Measurements from ENCODE around the gene CERS6. TPM values are rescaled to one million over a fixed set of nuclear protein-coding genes. Genes with fewer than 3 reads are reported as not detected.

The CERS6 gene
- total RNA-seq, 1 donor from 2014 or later: 30.8 TPM

GRCh38 chr2:168814939-168815907, 359.2 kb downstream of the CERS6 start:
- no peak overlapping the region for H3K27ac ChIP-seq (ENCODE audit: low read depth, low read length)
- no peaks in the 10 kb centered on the region for H3K9me3 ChIP-seq (ENCODE audit: control insufficient read depth in 3 of 3, low read length in 3 of 3)
- peaks cover 0 to 11% (median 2%) of the 10 kb centered on the region in 3 donors for H3K4me1 ChIP-seq (ENCODE audit: control insufficient read depth in 3 of 3, insufficient read depth in 3 of 3, low read length in 3 of 3)
- H3K36me3 ChIP-seq (ENCODE audit: control insufficient read depth in 3 of 3, insufficient read depth in 3 of 3, low read length in 3 of 3): no peaks in the 10 kb centered on the region
- no peak overlapping the region for H3K4me3 ChIP-seq (ENCODE audit: low read length in 3 of 3)
- H3K9ac ChIP-seq (ENCODE audit: low read depth in 1 of 3, low read length in 3 of 3): no peak overlapping the region
- H3K27me3 ChIP-seq (ENCODE audit: control insufficient read depth in 3 of 3, insufficient read depth in 3 of 3, low read length in 3 of 3): no peaks in the 10 kb centered on the region

DNA sequence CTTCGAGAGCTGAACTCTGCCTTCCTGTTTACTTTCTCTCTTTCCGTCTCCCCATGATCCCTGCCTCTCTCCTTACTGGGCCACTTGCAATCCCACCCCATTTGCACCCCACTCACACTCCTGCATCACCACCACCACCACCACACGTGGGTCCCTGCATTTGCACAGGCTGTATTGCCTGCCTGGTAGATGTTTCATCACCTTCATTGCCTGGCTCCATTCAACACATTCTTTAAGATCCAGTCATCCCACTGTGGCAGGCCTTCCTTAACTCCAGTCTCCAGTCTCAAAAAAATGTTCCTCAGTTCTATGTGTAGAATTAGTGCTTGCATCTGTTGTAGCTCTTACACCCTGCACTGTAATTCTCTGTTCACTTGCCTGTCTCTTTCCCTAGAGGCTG, 360.3 kb downstream of the CERS6 start:
- Histone ChIP-seq H3K4me3 (ENCODE audit: low read length in 3 of 3) (no peak overlapping the region), H3K9me3 (ENCODE audit: control insufficient read depth in 3 of 3, low read length in 3 of 3) (no peaks in the 10 kb centered on the region), H3K27ac (ENCODE audit: low read depth, low read length) (no peak overlapping the region), H3K27me3 (ENCODE audit: control insufficient read depth in 3 of 3, insufficient read depth in 3 of 3, low read length in 3 of 3) (no peaks in the 10 kb centered on the region), H3K36me3 (ENCODE audit: control insufficient read depth in 3 of 3, insufficient read depth in 3 of 3, low read length in 3 of 3) (no peaks in the 10 kb centered on the region), H3K4me1 (ENCODE audit: control insufficient read depth in 3 of 3, insufficient read depth in 3 of 3, low read length in 3 of 3) (peaks cover 0 to 11% (median 2%) of the 10 kb centered on the region in 3 donors), H3K9ac (ENCODE audit: low read depth in 1 of 3, low read length in 3 of 3) (no peak overlapping the region)

DNA sequence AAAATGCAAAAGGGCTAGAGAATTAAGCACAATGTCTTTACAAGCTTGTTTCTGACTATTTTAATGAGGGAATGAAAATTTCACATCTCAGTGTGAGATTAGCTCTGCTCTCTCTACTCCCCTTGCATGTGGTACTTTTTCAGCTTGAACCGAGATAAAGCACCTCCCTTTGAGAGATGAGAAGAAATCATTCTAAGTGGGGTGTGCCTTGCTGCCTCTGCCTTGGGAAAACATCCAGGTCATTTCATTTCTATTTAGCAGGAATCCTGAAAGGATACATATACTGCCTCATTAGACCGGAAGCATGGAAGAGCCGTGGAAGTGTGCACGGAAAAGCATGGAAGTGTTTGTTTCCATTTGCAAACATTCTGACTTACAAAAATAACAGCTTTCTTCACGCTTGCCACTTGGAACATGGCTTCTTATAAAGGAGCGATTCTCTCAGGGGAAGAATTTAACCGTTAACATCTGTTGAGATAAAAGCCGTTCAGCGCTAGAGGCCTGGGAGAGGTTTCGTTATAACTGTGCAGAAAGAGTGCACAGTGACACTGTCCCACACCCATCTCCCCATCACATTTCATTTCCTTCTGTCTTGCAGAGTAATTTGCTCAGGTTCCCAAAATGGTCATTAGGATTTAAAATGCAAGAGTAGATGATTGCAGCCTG, 363.1 kb downstream of the CERS6 start:
- H3K27me3 ChIP-seq (ENCODE audit: control insufficient read depth in 3 of 3, insufficient read depth in 3 of 3, low read length in 3 of 3): no peaks in the 10 kb centered on the region
- H3K4me1 ChIP-seq (ENCODE audit: control insufficient read depth in 3 of 3, insufficient read depth in 3 of 3, low read length in 3 of 3): peaks cover 0 to 11% (median 2%) of the 10 kb centered on the region in 3 donors
- H3K9ac ChIP-seq (ENCODE audit: low read depth in 1 of 3, low read length in 3 of 3): peak overlapping the region in 1 of 3 donors; percentile 8
- H3K4me3 ChIP-seq (ENCODE audit: low read length in 3 of 3): peak overlapping the region in 2 of 3 donors; percentile 2 to 18
- no peaks in the 10 kb centered on the region for H3K36me3 ChIP-seq (ENCODE audit: control insufficient read depth in 3 of 3, insufficient read depth in 3 of 3, low read length in 3 of 3)
- H3K27ac ChIP-seq (ENCODE audit: low read depth, low read length): no peak overlapping the region
- H3K9me3 ChIP-seq (ENCODE audit: control insufficient read depth in 3 of 3, low read length in 3 of 3): no peaks in the 10 kb centered on the region

- H3K27me3 ChIP-seq (ENCODE audit: control insufficient read depth in 3 of 3, insufficient read depth in 3 of 3, low read length in 3 of 3): no peaks in the 10 kb centered on the region
- H3K9ac ChIP-seq (ENCODE audit: low read depth in 1 of 3, low read length in 3 of 3): no peak overlapping the region
- no peak overlapping the region for H3K4me3 ChIP-seq (ENCODE audit: low read length in 3 of 3)
Measured at GRCh38 chr2:168819829-168820489, 363.9 kb downstream of the CERS6 start.

DNA sequence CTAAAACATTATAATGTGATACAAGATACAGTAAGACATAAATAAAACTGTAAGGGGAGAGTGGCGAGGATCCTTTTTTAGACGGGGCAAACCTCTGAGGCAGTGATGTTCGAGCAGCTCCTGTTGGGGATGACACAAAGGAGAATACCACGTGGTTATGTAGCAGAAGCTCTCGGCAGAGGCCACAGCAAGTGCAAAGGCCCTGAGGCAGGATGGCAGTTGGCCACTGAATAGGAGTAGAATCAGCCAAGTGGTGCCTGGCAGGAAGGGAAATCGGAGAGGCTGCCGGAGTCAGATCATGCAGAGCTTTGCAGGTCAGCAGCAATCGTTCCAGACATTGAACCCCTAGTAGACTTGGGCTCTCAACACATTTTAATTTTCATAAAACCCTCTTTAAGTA, 365.5 kb downstream of the CERS6 start:
- H3K27ac ChIP-seq (ENCODE audit: low read depth, low read length): no peak overlapping the region

More at GRCh38 chr2:168819829-168820489, 363.9 kb downstream of the CERS6 start:
- Histone ChIP-seq H3K4me1 (ENCODE audit: control insufficient read depth in 3 of 3, insufficient read depth in 3 of 3, low read length in 3 of 3) (peaks cover 0 to 11% (median 2%) of the 10 kb centered on the region in 3 donors), H3K27ac (ENCODE audit: low read depth, low read length) (no peak overlapping the region), H3K36me3 (ENCODE audit: control insufficient read depth in 3 of 3, insufficient read depth in 3 of 3, low read length in 3 of 3) (no peaks in the 10 kb centered on the region), H3K9me3 (ENCODE audit: control insufficient read depth in 3 of 3, low read length in 3 of 3) (no peaks in the 10 kb centered on the region)

DNA sequence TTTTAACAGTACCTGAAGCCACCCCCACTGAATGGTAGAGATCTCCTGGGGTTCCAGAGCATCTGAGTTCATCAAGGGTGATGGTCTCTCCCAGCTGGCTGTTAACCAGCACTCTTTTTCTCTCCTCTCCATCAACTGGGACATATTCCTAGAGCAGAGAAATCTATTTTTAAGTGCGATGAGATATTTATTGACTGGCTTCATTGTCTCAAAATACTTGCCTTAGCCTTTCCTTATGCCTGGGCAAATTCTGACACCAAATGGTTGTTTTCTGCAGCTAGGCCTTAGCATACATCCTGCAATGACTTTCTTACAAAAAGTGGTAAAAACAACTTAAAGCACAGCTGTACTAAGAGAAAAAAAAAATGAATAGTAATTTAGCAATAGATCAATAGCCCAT, 365.9 kb downstream of the CERS6 start:
- Histone ChIP-seq H3K9me3 (ENCODE audit: control insufficient read depth in 3 of 3, low read length in 3 of 3) (no peaks in the 10 kb centered on the region), H3K27ac (ENCODE audit: low read depth, low read length) (no peak overlapping the region), H3K4me1 (ENCODE audit: control insufficient read depth in 3 of 3, insufficient read depth in 3 of 3, low read length in 3 of 3) (peaks cover 0 to 11% (median 2%) of the 10 kb centered on the region in 3 donors), H3K27me3 (ENCODE audit: control insufficient read depth in 3 of 3, insufficient read depth in 3 of 3, low read length in 3 of 3) (no peaks in the 10 kb centered on the region), H3K4me3 (ENCODE audit: low read length in 3 of 3) (no peak overlapping the region), H3K36me3 (ENCODE audit: control insufficient read depth in 3 of 3, insufficient read depth in 3 of 3, low read length in 3 of 3) (no peaks in the 10 kb centered on the region), H3K9ac (ENCODE audit: low read depth in 1 of 3, low read length in 3 of 3) (no peak overlapping the region)

More for the DNA sequence above, 365.5 kb downstream of the CERS6 start:
- no peaks in the 10 kb centered on the region for H3K27me3 ChIP-seq (ENCODE audit: control insufficient read depth in 3 of 3, insufficient read depth in 3 of 3, low read length in 3 of 3)
- H3K4me1 ChIP-seq (ENCODE audit: control insufficient read depth in 3 of 3, insufficient read depth in 3 of 3, low read length in 3 of 3): peaks cover 0 to 11% (median 2%) of the 10 kb centered on the region in 3 donors
- H3K9me3 ChIP-seq (ENCODE audit: control insufficient read depth in 3 of 3, low read length in 3 of 3): no peaks in the 10 kb centered on the region
- no peak overlapping the region for H3K4me3 ChIP-seq (ENCODE audit: low read length in 3 of 3)
- no peaks in the 10 kb centered on the region for H3K36me3 ChIP-seq (ENCODE audit: control insufficient read depth in 3 of 3, insufficient read depth in 3 of 3, low read length in 3 of 3)
- H3K9ac ChIP-seq (ENCODE audit: low read depth in 1 of 3, low read length in 3 of 3): no peak overlapping the region

Small RNA genes within 50 kb of the gene (small RNA-seq; reads per million reads assigned to genes)
- not detected for gene MIR4774
- gene RN7SL813P: not detected
- not detected for gene RNU6-766P

Other genes with a start within 250 kb of the CERS6 start
- gene STK39, start 208.7 kb upstream of the CERS6 start, total RNA-seq: 15.7 TPM

All from skeletal muscle tissue (tissue), 5 donors.